RPMI8226 (cell line): ENCODE data around the gene ABCG1.
A peak's percentile ranks its signal among the peaks of the same experiment; 100 is the strongest.

Source experiments
- DNase-seq: peaks from one replicate; pipeline ENCODE4 v3.0.0-alpha.2; 2015

ABCG1 gene

GRCh38 chr21:42215942-42216725 is 2.8 kb upstream of the ABCG1 start:
- DNase-seq, result no peak

DNA sequence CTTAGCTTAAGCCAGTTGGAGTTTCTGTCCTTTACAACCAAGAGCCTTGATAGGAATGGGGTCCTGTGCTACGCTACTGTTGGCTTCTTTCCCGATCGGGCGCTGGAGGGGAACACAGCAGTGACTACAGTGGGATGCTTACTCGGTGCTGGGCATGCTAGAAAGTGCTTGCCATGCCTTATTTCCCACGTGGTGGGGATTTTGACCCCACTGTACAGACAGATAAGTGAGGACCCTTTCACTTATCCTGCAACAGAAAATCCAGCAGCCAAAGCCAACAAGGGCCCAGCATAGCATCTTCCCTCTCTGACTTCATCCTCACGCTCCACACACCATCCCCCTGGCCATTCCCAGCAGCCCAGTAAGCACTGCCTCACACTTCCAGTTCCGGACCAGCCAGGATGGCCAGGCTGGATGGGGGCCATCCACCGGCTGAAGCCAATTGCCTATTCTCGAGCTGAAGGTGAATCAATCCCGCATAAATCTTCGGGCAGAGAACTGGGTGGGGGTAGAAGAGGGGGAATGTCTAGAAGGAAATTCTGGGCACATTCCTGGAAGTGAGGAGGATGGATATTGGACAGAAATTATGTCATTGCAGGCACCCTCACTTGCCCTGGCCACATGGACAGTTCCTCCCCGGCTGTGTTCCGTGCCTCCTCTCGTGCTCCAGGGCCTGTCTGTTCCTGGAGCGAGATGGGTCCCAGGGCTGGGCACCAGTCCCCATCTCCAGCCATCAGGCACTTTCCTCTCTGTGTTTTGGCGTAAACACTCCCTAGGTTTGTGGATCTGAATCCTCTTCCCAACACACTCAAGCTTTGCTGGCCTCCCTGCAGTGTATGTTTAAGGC is 2.0 kb upstream of the ABCG1 start:
- DNase-seq, result no peak

- peak; percentile 51 for DNase-seq
Measured at GRCh38 chr21:42219606-42220137, 732 bp downstream of the ABCG1 start.

DNA sequence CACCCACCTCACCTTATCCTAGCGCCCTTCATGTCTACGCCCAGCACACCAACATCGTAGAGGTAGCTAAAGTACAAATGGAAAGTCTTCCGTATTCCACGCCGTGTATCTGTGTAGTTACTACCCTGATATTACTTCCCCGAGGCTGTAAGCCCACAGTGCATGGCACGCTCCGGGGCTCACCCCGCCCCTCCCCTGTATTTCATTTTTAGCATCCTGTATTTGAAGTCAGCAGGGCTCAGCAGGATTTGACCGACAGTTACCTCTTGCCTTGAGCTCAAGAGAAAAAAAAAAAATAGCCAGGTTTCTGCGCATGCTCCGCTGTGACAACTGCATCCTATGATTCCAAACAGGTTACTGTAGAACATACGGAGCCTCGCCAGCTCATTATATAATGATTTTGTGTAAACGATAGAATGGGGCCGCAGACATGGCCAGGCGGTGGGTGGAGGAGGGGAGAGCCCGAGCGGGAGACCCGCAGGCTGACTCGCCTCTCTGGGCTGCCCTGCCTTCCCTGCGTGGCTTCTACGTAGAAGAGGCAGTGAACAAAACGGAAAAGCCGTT is 1.3 kb downstream of the ABCG1 start:
- DNase-seq, result peak; percentile 89

DNA sequence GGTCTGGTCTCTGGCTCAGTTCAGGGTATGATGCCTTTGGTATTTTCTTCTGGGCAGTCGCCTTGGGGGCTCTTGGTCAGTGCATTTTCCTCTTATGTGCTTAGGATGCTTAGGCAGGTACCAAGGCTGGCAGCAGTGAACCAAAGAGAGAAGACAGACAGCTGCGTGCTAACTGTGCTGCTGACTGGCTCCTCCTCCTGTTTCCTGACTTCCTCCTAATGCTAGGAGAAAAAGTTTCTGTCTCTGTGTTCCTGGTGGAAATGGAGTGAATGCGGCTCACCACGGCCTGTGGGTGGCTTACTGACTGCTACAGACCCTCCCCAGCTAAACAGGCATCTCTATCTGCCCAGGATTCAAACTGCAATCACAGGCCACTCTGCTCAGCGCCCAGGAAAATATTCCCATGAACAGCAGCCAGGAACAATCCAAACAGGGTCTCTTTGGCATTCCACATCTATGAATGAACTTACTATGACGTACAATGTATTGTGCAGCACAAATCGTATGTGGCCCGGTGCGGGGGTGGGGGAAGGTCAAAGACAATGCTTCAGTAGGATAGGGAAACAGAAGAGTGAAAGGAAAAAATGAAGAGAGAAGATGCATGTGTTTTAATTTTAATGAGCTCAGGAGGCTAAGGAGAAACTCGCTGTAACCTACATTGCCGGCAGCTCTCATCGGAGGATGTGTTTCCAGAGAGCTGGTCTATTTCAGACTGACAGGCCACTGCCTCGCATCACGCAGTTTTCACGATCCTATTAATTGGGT is 2.8 kb downstream of the ABCG1 start:
- DNase-seq, result no peak

DNA sequence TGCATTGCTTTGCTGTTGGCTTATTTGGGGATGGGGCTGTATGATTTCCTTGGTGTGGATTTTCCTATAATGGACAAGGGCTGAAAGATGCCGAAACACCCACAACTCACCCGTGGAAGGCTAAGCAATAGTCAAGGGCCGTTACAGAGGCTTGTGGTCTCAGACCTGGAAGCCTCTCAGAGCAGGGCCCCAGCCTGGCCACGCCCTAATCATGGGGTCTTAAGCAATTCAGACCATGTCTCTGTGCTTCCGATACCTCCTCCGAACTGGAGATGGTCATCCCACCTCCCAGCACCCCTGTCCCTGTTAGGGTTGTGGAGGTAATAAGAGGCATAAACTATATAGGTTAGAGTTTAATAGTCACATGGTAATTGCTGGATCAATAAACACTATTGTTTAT is 3.4 kb downstream of the ABCG1 start:
- no peak for DNase-seq

- no peak for DNase-seq
Measured at GRCh38 chr21:42222821-42223390, 4.0 kb downstream of the ABCG1 start.

GRCh38 chr21:42223826-42224575 is 5.1 kb downstream of the ABCG1 start:
- DNase-seq, result no peak

GRCh38 chr21:42225042-42225441 is 6.1 kb downstream of the ABCG1 start:
- no peak for DNase-seq

- DNase-seq, result no peak
Measured at GRCh38 chr21:42225571-42226155, 6.7 kb downstream of the ABCG1 start.

DNA sequence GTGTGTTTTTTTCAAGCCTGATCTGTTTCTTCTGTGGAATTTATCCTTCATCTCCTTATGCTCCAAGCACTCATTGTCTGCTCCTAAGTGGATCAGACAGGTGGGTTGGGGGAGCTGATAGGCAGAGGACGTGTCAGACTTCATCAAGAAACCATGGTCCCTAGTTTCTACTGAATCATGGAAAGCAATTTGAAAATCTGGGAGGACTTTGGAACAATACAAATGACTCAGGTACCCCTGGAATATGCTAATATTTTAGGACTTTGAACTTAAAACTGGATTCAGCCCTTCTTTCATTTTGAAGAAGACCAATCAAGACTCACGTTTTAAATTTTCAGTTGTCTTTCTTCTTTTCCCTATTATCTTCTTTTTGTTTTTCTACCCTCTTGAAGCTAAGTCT is 7.7 kb downstream of the ABCG1 start:
- no peak for DNase-seq

GRCh38 chr21:42227909-42228708 is 9.2 kb downstream of the ABCG1 start:
- peak; percentile 97 for DNase-seq

GRCh38 chr21:42228709-42229220 is 9.8 kb downstream of the ABCG1 start:
- DNase-seq, result no peak

DNA sequence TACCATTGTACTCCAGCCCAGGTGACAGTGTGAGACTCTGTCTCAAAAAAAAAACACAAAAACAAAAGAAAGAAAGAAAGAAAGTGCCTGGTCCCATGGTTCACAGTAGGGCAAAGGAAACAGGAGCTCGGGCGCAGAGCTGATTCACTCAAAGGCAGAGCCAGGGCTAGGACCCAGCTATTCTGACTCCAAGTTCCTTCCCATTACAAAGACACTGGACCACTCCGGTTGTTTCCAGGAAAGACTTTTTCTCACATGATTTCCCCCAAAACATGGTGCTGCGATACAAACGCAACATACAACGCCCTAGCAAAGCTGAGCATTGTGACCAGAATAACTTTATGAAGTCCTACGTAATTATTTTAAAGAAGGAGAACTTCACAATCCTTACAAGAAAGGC is 10.7 kb downstream of the ABCG1 start:
- no peak for DNase-seq

GRCh38 chr21:42230178-42230577 is 11.2 kb downstream of the ABCG1 start:
- DNase-seq, result no peak

DNA sequence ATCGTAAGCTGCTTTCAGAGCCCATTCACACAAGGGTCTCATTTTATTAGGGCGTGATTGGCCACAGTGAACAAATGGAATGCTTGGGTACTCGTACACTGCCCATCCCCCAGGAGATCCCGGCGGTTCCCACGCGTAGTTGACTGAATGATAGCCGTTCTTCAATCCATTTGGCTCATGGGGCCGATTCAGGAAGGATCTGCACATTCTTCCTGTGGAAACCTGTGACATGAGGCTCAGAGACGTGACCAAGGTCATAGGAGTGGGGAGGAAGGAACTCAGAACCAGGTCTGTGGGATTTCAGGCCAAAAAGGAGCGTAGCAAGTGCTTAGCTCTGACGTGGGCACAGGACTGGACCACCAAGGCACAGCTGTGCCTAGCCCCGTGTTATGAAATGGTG is 11.7 kb downstream of the ABCG1 start:
- DNase-seq, result no peak

GRCh38 chr21:42231756-42232155 is 12.8 kb downstream of the ABCG1 start:
- DNase-seq, result no peak

DNA sequence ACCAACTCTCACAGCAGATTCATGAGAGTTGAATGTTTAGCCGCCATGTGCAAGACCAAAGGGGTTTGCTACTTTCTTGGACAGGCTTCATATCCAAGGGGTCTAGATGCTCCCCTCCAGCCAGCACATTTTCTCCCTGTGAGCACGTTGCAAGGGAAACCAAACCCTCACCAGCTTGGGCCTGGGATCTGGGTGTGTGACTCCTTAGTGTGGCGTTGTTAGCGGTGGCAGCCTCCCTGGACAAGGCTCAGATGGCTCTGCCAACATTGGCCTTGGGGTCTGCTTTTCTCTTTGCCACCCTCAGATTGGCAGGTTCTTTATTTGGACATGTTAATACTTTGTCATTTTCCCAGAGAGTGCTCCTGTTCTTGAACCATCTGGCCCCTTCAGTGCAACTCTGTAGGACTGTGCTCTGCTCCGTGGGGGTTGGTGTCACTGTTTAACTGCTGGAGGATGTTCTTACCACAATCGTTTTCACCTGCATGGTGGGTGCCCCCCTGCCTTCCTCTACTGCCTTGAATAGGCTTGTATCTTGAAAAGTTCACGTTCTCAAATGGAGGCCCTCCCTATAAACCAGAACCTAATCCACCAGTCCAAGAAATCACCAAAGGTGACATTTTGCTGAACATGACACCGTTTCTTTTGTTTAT is 13.4 kb downstream of the ABCG1 start:
- DNase-seq, result peak; percentile 54
